Lower leg skin (tissue), 3 donors: ENCODE measurements around the gene ABCC9.

Experiments
- CTCF ChIP-seq, 3 donors: fragments of 450-650 bp; IDR thresholded peaks; one replicate each; pipeline ENCODE4 v1.5.1; 2016; ENCODE audit warnings: antibody characterized with exemption in 3 of 3, mild to moderate bottlenecking in 3 of 3, moderate library complexity in 2 of 3
- POLR2A ChIP-seq, 2 donors: fragments of 450-650 bp; IDR thresholded peaks; one replicate each; pipeline ENCODE4 v1.6.1; 2016 to 2017; ENCODE audit warnings: antibody characterized with exemption in 2 of 2, mild to moderate bottlenecking in 1 of 2, moderate library complexity in 1 of 2

GRCh38 chr12:21860128-21860527 lies 81.1 kb downstream of the ABCC9 start:
- TF ChIP-seq CTCF (IDR thresholded peaks at IDR 0.05) = no peak
- TF ChIP-seq POLR2A (IDR thresholded peaks at IDR 0.05) = no peak
